ENCODE results near the gene SRSF1. TPM values are rescaled to one million over a fixed set of nuclear protein-coding genes. Genes with fewer than 3 reads are reported as not detected.

Gene SRSF1
- total and polyA plus RNA-seq, 8 donors, result 137 to 393 (median 340) TPM

DNA sequence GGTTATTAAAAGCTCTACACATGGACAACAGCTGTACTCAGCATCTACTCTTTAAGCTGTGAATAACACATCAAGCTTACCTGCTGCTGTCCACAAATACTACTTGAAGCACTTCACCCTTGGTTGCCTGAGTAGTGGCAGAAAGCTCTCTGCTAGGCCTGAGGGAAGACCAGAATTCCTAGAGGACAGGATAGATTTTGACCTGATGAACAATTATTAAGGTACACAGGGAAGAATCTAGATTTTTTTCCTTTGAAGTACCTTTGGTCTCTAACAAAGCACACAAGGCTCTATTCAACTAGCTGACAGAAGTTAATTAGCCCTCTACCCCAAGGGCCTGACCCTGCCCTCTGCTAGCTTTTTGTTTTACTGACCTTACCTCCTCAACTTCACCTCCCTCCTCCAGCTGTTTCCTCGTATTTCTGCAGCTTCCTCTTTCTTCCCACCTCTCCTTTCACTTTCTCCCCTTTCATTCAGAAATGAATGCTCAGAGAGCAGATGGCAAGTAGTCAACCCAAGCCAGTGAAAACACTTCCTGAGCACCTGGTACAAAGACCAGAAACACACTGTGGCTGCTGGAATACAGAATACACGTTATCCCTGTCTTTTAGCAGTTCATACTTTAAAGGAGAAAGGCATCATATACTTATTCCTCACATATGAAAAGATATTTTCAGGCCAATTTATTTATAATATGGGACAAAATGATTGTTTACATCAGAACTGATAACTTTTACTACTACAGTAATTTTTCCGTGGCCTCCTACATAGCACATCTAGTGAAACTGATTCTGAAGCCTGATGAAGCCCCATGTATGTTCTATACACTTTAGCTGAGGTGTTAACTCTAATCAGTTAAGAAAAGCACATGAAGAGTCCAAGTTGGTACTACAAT is 13.3 kb downstream of the SRSF1 start:
- H3K9me3 ChIP-seq, result no peaks in the 10 kb centered on the region
- H3K36me3 ChIP-seq, result peaks cover 0 to 13% of the 10 kb centered on the region in 2 donors
- H3K4me1 ChIP-seq, result peaks cover 0 to 34% of the 10 kb centered on the region in 2 donors
- no peak overlapping the region for H3K4me3 ChIP-seq
- no peak for DNase-seq
- intact Hi-C loops (cut with DNase I), result loop anchor here (5.0 to 10.0 kb wide), 2 partner anchors 126 to 129 kb away; no protein-coding TSS in a partner anchor
- H3K27me3 ChIP-seq, result no peaks in the 10 kb centered on the region
- H3K27ac ChIP-seq, result peak overlapping the region in 1 of 2 donors; percentile 0
- TF ChIP-seq, protein P1, sequence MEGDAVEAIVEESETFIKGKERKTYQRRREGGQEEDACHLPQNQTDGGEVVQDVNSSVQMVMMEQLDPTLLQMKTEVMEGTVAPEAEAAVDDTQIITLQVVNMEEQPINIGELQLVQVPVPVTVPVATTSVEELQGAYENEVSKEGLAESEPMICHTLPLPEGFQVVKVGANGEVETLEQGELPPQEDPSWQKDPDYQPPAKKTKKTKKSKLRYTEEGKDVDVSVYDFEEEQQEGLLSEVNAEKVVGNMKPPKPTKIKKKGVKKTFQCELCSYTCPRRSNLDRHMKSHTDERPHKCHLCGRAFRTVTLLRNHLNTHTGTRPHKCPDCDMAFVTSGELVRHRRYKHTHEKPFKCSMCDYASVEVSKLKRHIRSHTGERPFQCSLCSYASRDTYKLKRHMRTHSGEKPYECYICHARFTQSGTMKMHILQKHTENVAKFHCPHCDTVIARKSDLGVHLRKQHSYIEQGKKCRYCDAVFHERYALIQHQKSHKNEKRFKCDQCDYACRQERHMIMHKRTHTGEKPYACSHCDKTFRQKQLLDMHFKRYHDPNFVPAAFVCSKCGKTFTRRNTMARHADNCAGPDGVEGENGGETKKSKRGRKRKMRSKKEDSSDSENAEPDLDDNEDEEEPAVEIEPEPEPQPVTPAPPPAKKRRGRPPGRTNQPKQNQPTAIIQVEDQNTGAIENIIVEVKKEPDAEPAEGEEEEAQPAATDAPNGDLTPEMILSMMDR (IDR thresholded peaks at IDR 0.05), result no peak
- peak; percentile 70 for ATAC-seq

GRCh38 chr17:57991537-57991936 is 15.5 kb downstream of the SRSF1 start:
- TF ChIP-seq, protein P1 (IDR thresholded peaks at IDR 0.05), result no peak
- no peak for ATAC-seq
- DNase-seq, result no peak
- Histone ChIP-seq H3K27me3 (no peaks in the 10 kb centered on the region), H3K36me3 (no peaks in the 10 kb centered on the region), H3K4me1 (peaks cover 0 to 42% of the 10 kb centered on the region in 2 donors), H3K4me3 (no peak overlapping the region), H3K27ac (no peak overlapping the region), H3K9me3 (no peaks in the 10 kb centered on the region)
- intact Hi-C loops (cut with DNase I), result loop anchor here (5.0 to 10.0 kb wide), 2 partner anchors 124 to 127 kb away; no protein-coding TSS in a partner anchor

GRCh38 chr17:57990037-57990436 is 17.0 kb downstream of the SRSF1 start:
- intact Hi-C loops (cut with DNase I), result loop anchor here (5.0 to 10.0 kb wide), 2 partner anchors 123 to 125 kb away; no protein-coding TSS in a partner anchor
- Histone ChIP-seq H3K4me1 (peaks cover 4 to 51% of the 10 kb centered on the region in 2 donors), H3K9me3 (no peaks in the 10 kb centered on the region), H3K27ac (no peak overlapping the region), H3K27me3 (no peaks in the 10 kb centered on the region), H3K4me3 (no peak overlapping the region), H3K36me3 (no peaks in the 10 kb centered on the region)
- DNase-seq (no peak), ATAC-seq (no peak)
- TF ChIP-seq, protein P1 (IDR thresholded peaks at IDR 0.05), result no peak

DNA sequence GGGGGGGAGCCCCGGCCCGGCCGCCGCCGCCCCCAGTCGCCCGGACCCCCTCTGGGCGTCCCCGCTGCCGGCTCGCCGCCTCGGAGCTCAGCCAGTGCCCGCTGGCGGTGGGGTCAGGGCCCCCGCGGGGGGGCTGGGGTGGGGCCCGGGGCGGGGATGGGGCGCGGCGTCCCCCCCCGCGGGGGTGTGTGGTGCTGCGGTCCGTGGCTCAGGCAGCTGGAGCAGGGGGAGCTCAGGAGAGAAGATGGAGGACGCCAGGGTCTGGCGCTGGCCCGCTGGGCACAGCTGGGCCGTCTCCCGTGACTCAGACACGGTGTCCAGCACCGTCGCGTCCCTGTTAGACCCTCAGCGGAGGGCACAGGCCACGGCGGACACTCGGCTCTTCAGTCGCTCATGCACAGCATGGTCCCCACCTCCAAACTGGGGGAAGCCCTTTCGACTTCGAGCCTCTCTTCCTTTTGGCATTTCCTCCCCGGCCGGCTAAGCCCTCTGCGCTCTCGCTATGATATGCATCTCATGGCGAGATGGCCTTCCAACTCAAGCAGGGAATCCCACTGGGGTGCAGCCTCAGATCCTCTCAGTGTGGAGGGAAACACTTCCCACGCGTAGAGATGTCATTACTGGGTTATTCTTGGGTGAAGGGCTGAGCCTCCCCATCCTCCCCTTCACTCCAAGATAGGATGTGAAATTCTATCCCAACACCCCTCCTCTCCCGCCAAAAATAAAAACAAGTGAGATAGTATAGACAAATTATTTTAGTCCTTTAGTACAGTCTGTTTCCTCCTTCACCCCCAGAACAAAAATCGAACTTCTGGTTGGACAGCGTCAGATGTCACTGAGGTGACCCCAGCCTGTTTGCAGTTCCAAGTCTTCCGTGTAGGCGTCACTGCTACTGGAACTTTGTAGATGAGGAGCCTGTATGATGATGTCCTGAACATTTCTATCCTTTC is 18.5 kb downstream of the SRSF1 start:
- Histone ChIP-seq H3K9me3 (no peaks in the 10 kb centered on the region), H3K27ac (peak overlapping the region; percentile 95), H3K36me3 (no peaks in the 10 kb centered on the region), H3K4me3 (peak overlapping the region; percentile 76 to 96), H3K4me1 (peaks cover 16 to 51% of the 10 kb centered on the region in 2 donors), H3K27me3 (no peaks in the 10 kb centered on the region)
- DNase-seq (peak; percentile 70 to 92 (median 82)), ATAC-seq (peak; percentile 72)
- intact Hi-C loops (cut with DNase I), result no loop called here
- TF ChIP-seq, protein P1 (IDR thresholded peaks at IDR 0.05), result no peak
